H1 (cell line): ENCODE measurements around the gene MCUR1. TPM values are rescaled to one million over a fixed set of nuclear protein-coding genes. Genes with fewer than 3 reads are reported as not detected.

ENCODE experiments used
- NANOG ChIP-seq: IDR thresholded peaks from 2 replicates; pipeline ENCODE4 v1.6.1; 2011; ENCODE audit warnings: low read length, low read depth, mild to moderate bottlenecking, inconsistent platforms; ENCODE audit not compliant: insufficient read depth, poor library complexity, severe bottlenecking
- polyA plus RNA-seq, 7 experiments: library from polyadenylated mRNA; depleted of rRNA in 3 of 7; stranded (reverse) in 5 of 7; unstranded in 2 of 7; fragments of >200 nt in 5 of 7; fragments of 200-250 nt in 2 of 7; gene quantifications; 1 replicate in 5 of 7; 2 replicates in 1 of 7; 4 replicates in 1 of 7; pipeline versions ENCODE4 v1.2.1 to v1.2.3, GENCODE V29; 2011 to 2013; ENCODE audit warnings: missing spikeins in 2 of 7, mixed read lengths in 2 of 7
- total RNA-seq: library from RNA; stranded (reverse); fragmentation: NEBNext Ultra II Directional; extraction: Animal tissue kit (Norgen Biotek cat#: 25700); gene quantifications from 2 replicates; pipeline ENCODE4 v1.2.1, GENCODE V29; 2021
- TF ChIP-seq, protein P1 (sequence below): fragments of 300-600 bp; sonication (generic); IDR thresholded peaks from 2 replicates; pipeline ENCODE4 v1.7.1; 2012; ENCODE audit warnings: low read length, moderate library complexity, mild to moderate bottlenecking, inconsistent platforms; ENCODE audit not compliant: insufficient replicate concordance

The MCUR1 gene
- total and polyA plus RNA-seq, 2 of the 8 experiments (the other 6 are each of a cell fraction or from before 2014, with no cell fraction given) = 9.6 to 37.3 TPM

DNA sequence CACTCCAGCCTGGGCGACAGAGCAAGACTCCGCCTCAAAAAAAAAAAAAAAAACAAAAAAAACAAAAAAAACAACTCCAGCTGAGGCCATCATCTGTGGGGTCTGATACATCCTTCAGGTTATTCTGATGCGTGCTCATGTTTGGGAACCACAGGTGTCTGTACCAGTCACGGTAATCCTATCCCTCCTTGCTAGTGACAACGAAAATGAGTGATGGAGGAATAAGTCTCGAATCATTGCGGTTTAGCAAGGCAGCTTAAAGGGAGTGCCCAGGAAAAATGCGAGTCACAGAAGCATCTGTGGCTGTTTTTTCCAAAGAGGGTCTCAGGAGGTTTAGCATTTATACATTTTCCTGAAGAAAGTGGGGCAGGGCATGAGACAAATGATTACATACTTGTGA is 48.8 kb downstream of the MCUR1 start (continued):
- TF ChIP-seq, protein P1, sequence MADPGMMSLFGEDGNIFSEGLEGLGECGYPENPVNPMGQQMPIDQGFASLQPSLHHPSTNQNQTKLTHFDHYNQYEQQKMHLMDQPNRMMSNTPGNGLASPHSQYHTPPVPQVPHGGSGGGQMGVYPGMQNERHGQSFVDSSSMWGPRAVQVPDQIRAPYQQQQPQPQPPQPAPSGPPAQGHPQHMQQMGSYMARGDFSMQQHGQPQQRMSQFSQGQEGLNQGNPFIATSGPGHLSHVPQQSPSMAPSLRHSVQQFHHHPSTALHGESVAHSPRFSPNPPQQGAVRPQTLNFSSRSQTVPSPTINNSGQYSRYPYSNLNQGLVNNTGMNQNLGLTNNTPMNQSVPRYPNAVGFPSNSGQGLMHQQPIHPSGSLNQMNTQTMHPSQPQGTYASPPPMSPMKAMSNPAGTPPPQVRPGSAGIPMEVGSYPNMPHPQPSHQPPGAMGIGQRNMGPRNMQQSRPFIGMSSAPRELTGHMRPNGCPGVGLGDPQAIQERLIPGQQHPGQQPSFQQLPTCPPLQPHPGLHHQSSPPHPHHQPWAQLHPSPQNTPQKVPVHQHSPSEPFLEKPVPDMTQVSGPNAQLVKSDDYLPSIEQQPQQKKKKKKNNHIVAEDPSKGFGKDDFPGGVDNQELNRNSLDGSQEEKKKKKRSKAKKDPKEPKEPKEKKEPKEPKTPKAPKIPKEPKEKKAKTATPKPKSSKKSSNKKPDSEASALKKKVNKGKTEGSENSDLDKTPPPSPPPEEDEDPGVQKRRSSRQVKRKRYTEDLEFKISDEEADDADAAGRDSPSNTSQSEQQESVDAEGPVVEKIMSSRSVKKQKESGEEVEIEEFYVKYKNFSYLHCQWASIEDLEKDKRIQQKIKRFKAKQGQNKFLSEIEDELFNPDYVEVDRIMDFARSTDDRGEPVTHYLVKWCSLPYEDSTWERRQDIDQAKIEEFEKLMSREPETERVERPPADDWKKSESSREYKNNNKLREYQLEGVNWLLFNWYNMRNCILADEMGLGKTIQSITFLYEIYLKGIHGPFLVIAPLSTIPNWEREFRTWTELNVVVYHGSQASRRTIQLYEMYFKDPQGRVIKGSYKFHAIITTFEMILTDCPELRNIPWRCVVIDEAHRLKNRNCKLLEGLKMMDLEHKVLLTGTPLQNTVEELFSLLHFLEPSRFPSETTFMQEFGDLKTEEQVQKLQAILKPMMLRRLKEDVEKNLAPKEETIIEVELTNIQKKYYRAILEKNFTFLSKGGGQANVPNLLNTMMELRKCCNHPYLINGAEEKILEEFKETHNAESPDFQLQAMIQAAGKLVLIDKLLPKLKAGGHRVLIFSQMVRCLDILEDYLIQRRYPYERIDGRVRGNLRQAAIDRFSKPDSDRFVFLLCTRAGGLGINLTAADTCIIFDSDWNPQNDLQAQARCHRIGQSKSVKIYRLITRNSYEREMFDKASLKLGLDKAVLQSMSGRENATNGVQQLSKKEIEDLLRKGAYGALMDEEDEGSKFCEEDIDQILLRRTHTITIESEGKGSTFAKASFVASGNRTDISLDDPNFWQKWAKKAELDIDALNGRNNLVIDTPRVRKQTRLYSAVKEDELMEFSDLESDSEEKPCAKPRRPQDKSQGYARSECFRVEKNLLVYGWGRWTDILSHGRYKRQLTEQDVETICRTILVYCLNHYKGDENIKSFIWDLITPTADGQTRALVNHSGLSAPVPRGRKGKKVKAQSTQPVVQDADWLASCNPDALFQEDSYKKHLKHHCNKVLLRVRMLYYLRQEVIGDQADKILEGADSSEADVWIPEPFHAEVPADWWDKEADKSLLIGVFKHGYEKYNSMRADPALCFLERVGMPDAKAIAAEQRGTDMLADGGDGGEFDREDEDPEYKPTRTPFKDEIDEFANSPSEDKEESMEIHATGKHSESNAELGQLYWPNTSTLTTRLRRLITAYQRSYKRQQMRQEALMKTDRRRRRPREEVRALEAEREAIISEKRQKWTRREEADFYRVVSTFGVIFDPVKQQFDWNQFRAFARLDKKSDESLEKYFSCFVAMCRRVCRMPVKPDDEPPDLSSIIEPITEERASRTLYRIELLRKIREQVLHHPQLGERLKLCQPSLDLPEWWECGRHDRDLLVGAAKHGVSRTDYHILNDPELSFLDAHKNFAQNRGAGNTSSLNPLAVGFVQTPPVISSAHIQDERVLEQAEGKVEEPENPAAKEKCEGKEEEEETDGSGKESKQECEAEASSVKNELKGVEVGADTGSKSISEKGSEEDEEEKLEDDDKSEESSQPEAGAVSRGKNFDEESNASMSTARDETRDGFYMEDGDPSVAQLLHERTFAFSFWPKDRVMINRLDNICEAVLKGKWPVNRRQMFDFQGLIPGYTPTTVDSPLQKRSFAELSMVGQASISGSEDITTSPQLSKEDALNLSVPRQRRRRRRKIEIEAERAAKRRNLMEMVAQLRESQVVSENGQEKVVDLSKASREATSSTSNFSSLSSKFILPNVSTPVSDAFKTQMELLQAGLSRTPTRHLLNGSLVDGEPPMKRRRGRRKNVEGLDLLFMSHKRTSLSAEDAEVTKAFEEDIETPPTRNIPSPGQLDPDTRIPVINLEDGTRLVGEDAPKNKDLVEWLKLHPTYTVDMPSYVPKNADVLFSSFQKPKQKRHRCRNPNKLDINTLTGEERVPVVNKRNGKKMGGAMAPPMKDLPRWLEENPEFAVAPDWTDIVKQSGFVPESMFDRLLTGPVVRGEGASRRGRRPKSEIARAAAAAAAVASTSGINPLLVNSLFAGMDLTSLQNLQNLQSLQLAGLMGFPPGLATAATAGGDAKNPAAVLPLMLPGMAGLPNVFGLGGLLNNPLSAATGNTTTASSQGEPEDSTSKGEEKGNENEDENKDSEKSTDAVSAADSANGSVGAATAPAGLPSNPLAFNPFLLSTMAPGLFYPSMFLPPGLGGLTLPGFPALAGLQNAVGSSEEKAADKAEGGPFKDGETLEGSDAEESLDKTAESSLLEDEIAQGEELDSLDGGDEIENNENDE = no peak
- no peak for TF ChIP-seq NANOG
